ENCODE measurements around the gene C5orf52. TPM values are rescaled to one million over a fixed set of nuclear protein-coding genes. Genes with fewer than 3 reads are reported as not detected.

The C5orf52 gene
- total RNA-seq (not detected in 2 replicates), polyA plus RNA-seq (not detected in 2 replicates)

GRCh38 chr5:157670662-157671591, at the start of gene C5orf52:
Gene C5orf52 (plus strand): TSS chr5:157671533. CDS start chr5:157671615, 82 bp downstream.
- no peaks in the 10 kb centered on the region for H3K9me3 ChIP-seq (ENCODE audit: low read depth)
- H3K9me2 ChIP-seq (replicated peaks; ENCODE audit: insufficient read depth) = no peaks in the 10 kb centered on the region
- H3K79me2 ChIP-seq = no peaks in the 10 kb centered on the region
- DNase-seq (ENCODE audit: low spot score) = peak; percentile 58
- no peak within 1 kb of the TSS for H3K4me2 ChIP-seq
- no peaks in the 10 kb centered on the region for H3K36me3 ChIP-seq (replicated peaks; ENCODE audit: insufficient read depth, low read depth)
- TF ChIP-seq EZH2phosphoT487 (IDR thresholded peaks at IDR 0.05; ENCODE audit: low read depth, severe bottlenecking, unreplicated experiment) (no peak), CTCF (IDR thresholded peaks at IDR 0.05; ENCODE audit: poor library complexity) (no peak), EZH2 (IDR thresholded peaks at IDR 0.05; ENCODE audit: borderline replicate concordance) (no peak)
- H2AFZ ChIP-seq = no peak within 1 kb of the TSS
- H4K20me1 ChIP-seq (ENCODE audit: insufficient read depth, poor library complexity, severe bottlenecking) = no peaks in the 10 kb centered on the region
- WGBS (ENCODE audit: low lambda C conversion rate, missing lambda C conversion rate) = 94% methylated on average over 58 of the region's 59 CpGs
- H3K4me3 ChIP-seq = no peak within 1 kb of the TSS
- peak within 1 kb of the TSS; percentile 84 for H3K27ac ChIP-seq
- H3K27me3 ChIP-seq = no peaks in the 10 kb centered on the region
- peaks cover 6% of the 10 kb centered on the region for H3K4me1 ChIP-seq (ENCODE audit: insufficient read depth)

- H3K9me3 ChIP-seq (ENCODE audit: low read depth) = no peaks in the 10 kb centered on the region
- no peaks in the 10 kb centered on the region for H3K36me3 ChIP-seq (replicated peaks; ENCODE audit: insufficient read depth, low read depth)
- H3K79me2 ChIP-seq = no peaks in the 10 kb centered on the region
- DNase-seq (ENCODE audit: low spot score) = no peak
- 31% methylated on average over 2 of the region's 2 CpGs for WGBS (ENCODE audit: low lambda C conversion rate, missing lambda C conversion rate)
- H3K27ac ChIP-seq = no peak overlapping the region
- H3K4me1 ChIP-seq (ENCODE audit: insufficient read depth) = no peaks in the 10 kb centered on the region
- TF ChIP-seq CTCF (IDR thresholded peaks at IDR 0.05; ENCODE audit: poor library complexity) = no peak
- TF ChIP-seq EZH2phosphoT487 (IDR thresholded peaks at IDR 0.05; ENCODE audit: low read depth, severe bottlenecking, unreplicated experiment) = no peak
- no peak for TF ChIP-seq EZH2 (IDR thresholded peaks at IDR 0.05; ENCODE audit: borderline replicate concordance)
- H3K4me2 ChIP-seq = peak overlapping the region; percentile 52
- no peaks in the 10 kb centered on the region for H3K27me3 ChIP-seq
- no peaks in the 10 kb centered on the region for H4K20me1 ChIP-seq (ENCODE audit: insufficient read depth, poor library complexity, severe bottlenecking)
- H3K4me3 ChIP-seq = no peak overlapping the region
- H2AFZ ChIP-seq = no peak overlapping the region
- no peaks in the 10 kb centered on the region for H3K9me2 ChIP-seq (replicated peaks; ENCODE audit: insufficient read depth)
Measured at GRCh38 chr5:157624144-157624543, 47.2 kb upstream of the C5orf52 start.

GRCh38 chr5:157626831-157627230, 44.5 kb upstream of the C5orf52 start:
- H3K36me3 ChIP-seq (replicated peaks; ENCODE audit: insufficient read depth, low read depth) = no peaks in the 10 kb centered on the region
- no peak overlapping the region for H3K4me2 ChIP-seq
- H3K9me3 ChIP-seq (ENCODE audit: low read depth) = no peaks in the 10 kb centered on the region
- no peaks in the 10 kb centered on the region for H3K4me1 ChIP-seq (ENCODE audit: insufficient read depth)
- no peak overlapping the region for H2AFZ ChIP-seq
- no peaks in the 10 kb centered on the region for H4K20me1 ChIP-seq (ENCODE audit: insufficient read depth, poor library complexity, severe bottlenecking)
- H3K9me2 ChIP-seq (replicated peaks; ENCODE audit: insufficient read depth) = no peaks in the 10 kb centered on the region
- TF ChIP-seq EZH2 (IDR thresholded peaks at IDR 0.05; ENCODE audit: borderline replicate concordance) (no peak), EZH2phosphoT487 (IDR thresholded peaks at IDR 0.05; ENCODE audit: low read depth, severe bottlenecking, unreplicated experiment) (no peak), CTCF (IDR thresholded peaks at IDR 0.05; ENCODE audit: poor library complexity) (no peak)
- no peaks in the 10 kb centered on the region for H3K27me3 ChIP-seq
- no peak overlapping the region for H3K27ac ChIP-seq
- H3K4me3 ChIP-seq = no peak overlapping the region
- no peak for DNase-seq (ENCODE audit: low spot score)
- 83% methylated on average over 6 of the region's 6 CpGs for WGBS (ENCODE audit: low lambda C conversion rate, missing lambda C conversion rate)
- no peaks in the 10 kb centered on the region for H3K79me2 ChIP-seq

Measured in hepatocyte (in vitro differentiated cells).